PC-9 (cell line): ENCODE measurements around the gene TAGLN2.

ENCODE experiments used
- CTCF ChIP-seq: fragments of 200-600 bp; sonication (generic); conservative IDR thresholded peaks from 2 replicates; pipeline ENCODE4 v1.6.1; 2017; ENCODE audit warnings: mixed run types, antibody characterized with exemption, mild to moderate bottlenecking, moderate library complexity
- EZH2 ChIP-seq: fragments of 200-600 bp; sonication (generic); IDR thresholded peaks from 2 replicates; pipeline ENCODE4 v1.8.0; 2017; ENCODE audit warnings: antibody characterized with exemption, low read depth

- TF ChIP-seq CTCF (no peak), EZH2 (no peak)
These were observed 8.9 kb downstream of the TAGLN2 start for GRCh38 chr1:159916242-159917051.
